CD14-positive monocyte (primary cell): ENCODE data around the gene ABHD17B. TPM values are rescaled to one million over a fixed set of nuclear protein-coding genes. Genes with fewer than 3 reads are reported as not detected.

ENCODE experiments used
- DNase-seq, 3 donors: peaks; one replicate each; pipeline ENCODE4 v3.0.0-alpha.2; 2011 to 2022
- H2AFZ ChIP-seq: 2 replicates; pipeline ENCODE4 v1.6.0; 2012; ENCODE audit warnings: mild to moderate bottlenecking, low read depth, low read length, inconsistent platforms; ENCODE audit not compliant: insufficient read depth, poor library complexity, severe bottlenecking
- H3K27ac ChIP-seq, 2 donors: 1 replicate in 1 of 2; 2 replicates in 1 of 2; pipeline ENCODE4 v1.5.1; 2012 to 2013; ENCODE audit warnings: low read length in 2 of 2, control low read depth in 1 of 2, inconsistent platforms in 1 of 2, low read depth in 1 of 2, mild to moderate bottlenecking in 1 of 2
- H3K27me3 ChIP-seq, 2 donors: one replicate each; pipeline versions ENCODE4 v1.6.0 to v1.6.1; 2011 to 2013; ENCODE audit warnings: low read length in 2 of 2; ENCODE audit not compliant: control insufficient read depth in 2 of 2, insufficient read depth in 2 of 2
- H3K36me3 ChIP-seq, 2 donors: replicated peaks in 1 of 2; 1 replicate in 1 of 2; 2 replicates in 1 of 2; pipeline versions ENCODE4 v1.5.1 to v1.6.1; 2012 to 2013; ENCODE audit warnings: low read length in 2 of 2, control low read depth in 1 of 2, inconsistent platforms in 1 of 2, mild to moderate bottlenecking in 1 of 2; ENCODE audit not compliant: insufficient read depth in 2 of 2, control insufficient read depth in 1 of 2
- H3K4me1 ChIP-seq, 2 donors: 1 replicate in 1 of 2; 2 replicates in 1 of 2; pipeline versions ENCODE4 v1.5.1 to v1.6.1; 2012 to 2013; ENCODE audit warnings: low read length in 2 of 2, control low read depth in 1 of 2, inconsistent platforms in 1 of 2, mild to moderate bottlenecking in 1 of 2, moderate library complexity in 1 of 2; ENCODE audit not compliant: insufficient read depth in 2 of 2, control insufficient read depth in 1 of 2
- H3K4me2 ChIP-seq: replicated peaks from 2 replicates; pipeline ENCODE3; 2012; ENCODE audit warnings: low read length, moderate library complexity, mild to moderate bottlenecking; ENCODE audit not compliant: poor library complexity, severe bottlenecking; ENCODE audit errors: extremely low read depth
- H3K4me3 ChIP-seq, 3 experiments: fragments of 200-600 bp in 1 of 3; sonication (generic) in 1 of 3; replicated peaks in 1 of 3; 1 replicate in 2 of 3; 2 replicates in 1 of 3; pipeline ENCODE4 v1.5.1; 2011 to 2013; ENCODE audit warnings: low read length in 3 of 3, mild to moderate bottlenecking in 3 of 3, control low read depth in 2 of 3, low read depth in 2 of 3, inconsistent platforms in 1 of 3, moderate library complexity in 1 of 3
- H3K79me2 ChIP-seq: 2 replicates; pipeline ENCODE4 v1.6.0; 2012; ENCODE audit warnings: mild to moderate bottlenecking, control low read depth, inconsistent platforms, low read length, moderate library complexity; ENCODE audit not compliant: insufficient read depth
- H3K9ac ChIP-seq: 2 replicates; pipeline ENCODE4 v1.6.0; 2017; ENCODE audit warnings: low read length, mild to moderate bottlenecking; ENCODE audit not compliant: insufficient read depth, poor library complexity, severe bottlenecking
- H3K9me3 ChIP-seq, 2 donors: replicated peaks in 1 of 2; 1 replicate in 1 of 2; 2 replicates in 1 of 2; pipeline versions ENCODE4 v1.5.1 to v1.6.1; 2012 to 2013; ENCODE audit warnings: low read length in 2 of 2, control low read depth in 1 of 2; ENCODE audit not compliant: control insufficient read depth in 1 of 2, insufficient read depth in 1 of 2
- H4K20me1 ChIP-seq: 2 replicates; pipeline ENCODE4 v1.6.0; 2012; ENCODE audit warnings: mild to moderate bottlenecking, low read length, control low read depth, moderate library complexity; ENCODE audit not compliant: insufficient read depth
- H3K27ac Mint-ChIP-seq, 7 donors: one replicate each; pipeline ENCODE4 v1.8.0; 2020; ENCODE audit warnings: mild to moderate bottlenecking in 7 of 7, mixed read lengths in 7 of 7, moderate library complexity in 6 of 7, inconsistent platforms in 2 of 7
- H3K27me3 Mint-ChIP-seq, 3 donors: one replicate each; pipeline ENCODE4 v1.8.0; 2021 to 2022; ENCODE audit warnings: low read depth in 3 of 3, mild to moderate bottlenecking in 3 of 3, mixed read lengths in 3 of 3, moderate library complexity in 3 of 3, inconsistent platforms in 1 of 3
- H3K36me3 Mint-ChIP-seq, 2 donors: one replicate each; pipeline ENCODE4 v1.8.0; 2020; ENCODE audit warnings: mixed read lengths in 2 of 2, inconsistent platforms in 1 of 2, mild to moderate bottlenecking in 1 of 2
- H3K4me1 Mint-ChIP-seq: one replicate; pipeline ENCODE4 v1.8.0; 2020; ENCODE audit warnings: mild to moderate bottlenecking, mixed read lengths
- H3K4me3 Mint-ChIP-seq, 2 donors: one replicate each; pipeline ENCODE4 v1.8.0; 2020; ENCODE audit warnings: mild to moderate bottlenecking in 2 of 2, mixed read lengths in 2 of 2, moderate library complexity in 1 of 2
- H3K9me3 Mint-ChIP-seq, 7 donors: one replicate each; pipeline ENCODE4 v1.8.0; 2020 to 2022; ENCODE audit warnings: mixed read lengths in 7 of 7, mild to moderate bottlenecking in 6 of 7, moderate library complexity in 6 of 7, inconsistent platforms in 2 of 7
- WGBS: methylation state at CpG from one replicate; pipeline ENCODE4 v1.1.5; 2013; ENCODE audit warnings: missing lambda C conversion rate; ENCODE audit not compliant: insufficient coverage; 5-methylcytosine and 5-hydroxymethylcytosine counted together
- intact Hi-C, 2 donors: fragments of 100-400 bp; cut with micrococcal nuclease; formaldehyde crosslinking; loops; one replicate each; pipeline versions ENCODE4 v1.15.0 to v1.15.1; 2023
- polyA plus RNA-seq, 3 donors: library from polyadenylated mRNA; depleted of rRNA in 1 of 3; unstranded in 2 of 3; stranded (reverse) in 1 of 3; fragments of 300-500 nt in 2 of 3; fragments of >200 nt in 1 of 3; fragmentation: Illumina TruSeq in 2 of 3; gene quantifications; 1 replicate in 2 of 3; 2 replicates in 1 of 3; pipeline ENCODE4 v1.2.3, GENCODE V29; 2012 to 2021
- TF ChIP-seq, protein P1 (sequence below): fragments of 200-600 bp; IDR thresholded peaks from one replicate; pipeline ENCODE4 v1.8.0; 2022; ENCODE audit warnings: antibody characterized with exemption, mild to moderate bottlenecking

The ABHD17B gene
- polyA plus RNA-seq, 3 donors: 4.1 to 12.8 (median 12.3) TPM

DNA sequence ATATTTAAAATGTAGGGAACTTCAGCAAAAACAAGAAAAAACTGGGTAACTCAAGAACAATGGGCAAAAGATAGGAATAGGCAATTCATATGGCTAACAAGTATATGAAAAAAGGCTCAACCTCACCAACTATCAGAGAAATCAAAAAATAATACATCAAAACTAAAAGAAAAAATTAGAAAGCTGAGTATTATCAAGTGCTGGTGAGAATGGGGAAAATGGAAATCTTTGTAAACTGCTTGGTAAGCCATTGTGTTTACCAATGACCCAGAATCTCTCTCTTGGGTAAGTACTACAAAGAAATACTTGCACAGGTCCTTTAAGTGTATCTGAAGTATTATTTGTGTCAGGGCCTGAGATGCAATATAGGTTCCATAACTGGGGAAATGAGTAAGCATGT is 27.0 kb downstream of the ABHD17B start:
- H3K9me3 Mint-ChIP-seq: peaks cover 25 to 45% (median 40%) of the 10 kb centered on the region in 7 donors
- intact Hi-C loops: no loop called here
- peaks cover 15 to 24% of the 10 kb centered on the region in 2 donors for H3K36me3 Mint-ChIP-seq

DNA sequence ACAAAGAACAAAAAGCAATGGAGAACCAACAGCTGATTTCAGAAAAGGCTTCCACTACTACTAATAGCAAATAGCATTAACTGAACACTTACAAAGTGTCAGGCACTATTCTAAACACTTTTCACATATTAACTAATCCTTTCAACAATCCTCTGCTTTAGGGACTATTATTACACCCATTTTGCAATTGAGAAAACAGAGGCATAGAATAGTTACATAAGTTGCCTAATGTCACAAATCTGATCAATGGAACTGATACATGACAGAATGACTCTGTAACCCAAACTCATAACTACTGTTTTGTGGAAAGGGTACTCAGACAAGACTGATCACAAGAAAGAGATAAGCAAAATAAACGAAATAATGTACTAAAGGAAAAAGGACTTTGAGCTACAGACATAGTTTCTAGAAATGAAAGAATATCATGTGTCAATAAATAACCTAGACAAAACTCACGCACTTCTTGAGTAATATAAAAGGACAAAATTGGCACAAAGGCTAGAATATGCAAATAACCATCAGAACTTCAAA is 31.3 kb downstream of the ABHD17B start:
- TF ChIP-seq, protein P1, sequence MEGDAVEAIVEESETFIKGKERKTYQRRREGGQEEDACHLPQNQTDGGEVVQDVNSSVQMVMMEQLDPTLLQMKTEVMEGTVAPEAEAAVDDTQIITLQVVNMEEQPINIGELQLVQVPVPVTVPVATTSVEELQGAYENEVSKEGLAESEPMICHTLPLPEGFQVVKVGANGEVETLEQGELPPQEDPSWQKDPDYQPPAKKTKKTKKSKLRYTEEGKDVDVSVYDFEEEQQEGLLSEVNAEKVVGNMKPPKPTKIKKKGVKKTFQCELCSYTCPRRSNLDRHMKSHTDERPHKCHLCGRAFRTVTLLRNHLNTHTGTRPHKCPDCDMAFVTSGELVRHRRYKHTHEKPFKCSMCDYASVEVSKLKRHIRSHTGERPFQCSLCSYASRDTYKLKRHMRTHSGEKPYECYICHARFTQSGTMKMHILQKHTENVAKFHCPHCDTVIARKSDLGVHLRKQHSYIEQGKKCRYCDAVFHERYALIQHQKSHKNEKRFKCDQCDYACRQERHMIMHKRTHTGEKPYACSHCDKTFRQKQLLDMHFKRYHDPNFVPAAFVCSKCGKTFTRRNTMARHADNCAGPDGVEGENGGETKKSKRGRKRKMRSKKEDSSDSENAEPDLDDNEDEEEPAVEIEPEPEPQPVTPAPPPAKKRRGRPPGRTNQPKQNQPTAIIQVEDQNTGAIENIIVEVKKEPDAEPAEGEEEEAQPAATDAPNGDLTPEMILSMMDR: no peak
- no peak overlapping the region for H2AFZ ChIP-seq
- H3K36me3 Mint-ChIP-seq: peaks cover 17 to 36% of the 10 kb centered on the region in 2 donors
- intact Hi-C loops: no loop called here
- no peak for DNase-seq
- H3K27ac Mint-ChIP-seq: no peak overlapping the region
- H3K27me3 ChIP-seq: no peaks in the 10 kb centered on the region
- H3K4me3 ChIP-seq: no peak overlapping the region
- no peaks in the 10 kb centered on the region for H3K4me1 ChIP-seq
- H3K4me1 Mint-ChIP-seq: peaks cover under 1% of the 10 kb centered on the region
- H3K4me2 ChIP-seq: no peak overlapping the region
- WGBS: no CpG with 5 or more reads among the region's 2 CpGs
- no peak overlapping the region for H3K9ac ChIP-seq
- H3K27me3 Mint-ChIP-seq: no peaks in the 10 kb centered on the region
- H3K9me3 Mint-ChIP-seq: peaks cover 40 to 63% (median 54%) of the 10 kb centered on the region in 7 donors
- H3K27ac ChIP-seq: no peak overlapping the region
- H4K20me1 ChIP-seq: peaks cover 18% of the 10 kb centered on the region
- peaks cover 0 to 18% of the 10 kb centered on the region in 2 donors for H3K36me3 ChIP-seq
- peaks cover 98% of the 10 kb centered on the region for H3K79me2 ChIP-seq
- H3K4me3 Mint-ChIP-seq: no peak overlapping the region
- H3K9me3 ChIP-seq: peaks cover 36 to 54% of the 10 kb centered on the region in 2 donors

More for the DNA sequence above, 27.0 kb downstream of the ABHD17B start:
- peaks cover 95% of the 10 kb centered on the region for H3K79me2 ChIP-seq
- no peak for DNase-seq
- peaks cover 32% of the 10 kb centered on the region for H4K20me1 ChIP-seq
- Mint-ChIP-seq H3K4me1 (peaks cover 23% of the 10 kb centered on the region), H3K27ac (no peak overlapping the region), H3K27me3 (no peaks in the 10 kb centered on the region), H3K4me3 (no peak overlapping the region)
- H3K9ac ChIP-seq: no peak overlapping the region
- H3K4me2 ChIP-seq: no peak overlapping the region
- TF ChIP-seq, protein P1: no peak
- H3K4me3 ChIP-seq: no peak overlapping the region
- no peak overlapping the region for H3K27ac ChIP-seq
- no peak overlapping the region for H2AFZ ChIP-seq
- peaks cover 0 to 15% of the 10 kb centered on the region in 2 donors for H3K36me3 ChIP-seq
- H3K4me1 ChIP-seq: peaks cover 7 to 13% of the 10 kb centered on the region in 2 donors
- H3K27me3 ChIP-seq: no peaks in the 10 kb centered on the region
- H3K9me3 ChIP-seq: peaks cover 22 to 39% of the 10 kb centered on the region in 2 donors
